DMS53 treated with DMSO at 0.1 percent for 48 hours (cell line): ENCODE results near the gene SPESP1.
A peak's percentile ranks its signal among the peaks of the same experiment; 100 is the strongest.

Source experiments
- DNase-seq: peaks from one replicate; lab custom pipeline; 2025; ENCODE audit not compliant: unreplicated experiment; lab: John Stamatoyannopoulos, UW

The SPESP1 gene

GRCh38 chr15:68930268-68931022, at the start of gene SPESP1:
SPESP1 (plus strand) TSS chr15:68930525; CDS start chr15:68930654, 129 bp downstream.
- no peak for DNase-seq

- DNase-seq, result no peak
Observed at GRCh38 chr15:68885070-68885469, 45.3 kb upstream of the SPESP1 start.

- DNase-seq, result no peak
Observed at GRCh38 chr15:68887120-68887519, 43.2 kb upstream of the SPESP1 start.

GRCh38 chr15:68887819-68888218, 42.5 kb upstream of the SPESP1 start:
- DNase-seq, result no peak

GRCh38 chr15:68888419-68888818, 41.9 kb upstream of the SPESP1 start:
- no peak for DNase-seq

- DNase-seq, result no peak
Observed at GRCh38 chr15:68894208-68894607, 36.1 kb upstream of the SPESP1 start.

- no peak for DNase-seq
Observed at GRCh38 chr15:68896178-68896577, 34.1 kb upstream of the SPESP1 start.

GRCh38 chr15:68897016-68897415, 33.3 kb upstream of the SPESP1 start:
- no peak for DNase-seq

GRCh38 chr15:68900027-68900426, 30.3 kb upstream of the SPESP1 start:
- DNase-seq, result no peak

- DNase-seq, result no peak
Observed at GRCh38 chr15:68907396-68907923, 22.9 kb upstream of the SPESP1 start.

GRCh38 chr15:68909601-68910100, 20.7 kb upstream of the SPESP1 start:
- DNase-seq, result no peak

GRCh38 chr15:68910341-68910740, 20.0 kb upstream of the SPESP1 start:
- DNase-seq, result no peak

GRCh38 chr15:68910816-68911215, 19.5 kb upstream of the SPESP1 start:
- DNase-seq, result no peak

GRCh38 chr15:68921926-68922325, 8.4 kb upstream of the SPESP1 start:
- DNase-seq, result no peak

- DNase-seq, result peak; percentile 45
Observed at GRCh38 chr15:68924866-68925560, 5.3 kb upstream of the SPESP1 start.

GRCh38 chr15:68933001-68933400, 2.7 kb downstream of the SPESP1 start:
- no peak for DNase-seq

- no peak for DNase-seq
Observed at GRCh38 chr15:68934341-68934740, 4.0 kb downstream of the SPESP1 start.

GRCh38 chr15:68935400-68935937, 5.1 kb downstream of the SPESP1 start:
- DNase-seq, result no peak

- DNase-seq, result no peak
Observed at GRCh38 chr15:68939501-68939900, 9.2 kb downstream of the SPESP1 start.

- no peak for DNase-seq
Observed at GRCh38 chr15:68951813-68952212, 21.5 kb downstream of the SPESP1 start.

- no peak for DNase-seq
Observed at GRCh38 chr15:68957696-68958095, 27.4 kb downstream of the SPESP1 start.

GRCh38 chr15:68958597-68958996, 28.3 kb downstream of the SPESP1 start:
- DNase-seq, result no peak
